GM19468 (cell line): ENCODE measurements around the gene CDCA7.
"Not testable (repeated sequence)": the region's sequence is repeated elsewhere in the genome, so short reads cannot be mapped to it uniquely, and the experiment has no call there.

Experiments used
- ATAC-seq: cut with Tn5 transposase; IDR thresholded peaks from one replicate; pipeline ENCODE4 v1.9.1; 2021; ENCODE audit warnings: mild to moderate bottlenecking, moderate library complexity, moderate number of reproducible peaks; ENCODE audit not compliant: unreplicated experiment; ENCODE audit errors: extremely low read depth

CDCA7 gene

GRCh38 chr2:173354582-173355131, at the start of gene CDCA7:
TSS of gene CDCA7 (plus strand) at chr2:173354872. CDS start at chr2:173354964, 92 bp downstream.
- ATAC-seq, result no peak

GRCh38 chr2:173305303-173305702, 49.4 kb upstream of the CDCA7 start:
- ATAC-seq, result no peak

- ATAC-seq, result peak; percentile 63
These were observed 47.4 kb upstream of the CDCA7 start for GRCh38 chr2:173307293-173307692.

GRCh38 chr2:173309370-173309769, 45.3 kb upstream of the CDCA7 start:
- ATAC-seq, result not testable (repeated sequence)

GRCh38 chr2:173311844-173312606, 42.6 kb upstream of the CDCA7 start:
- no peak for ATAC-seq

- no peak for ATAC-seq
These were observed 31.3 kb upstream of the CDCA7 start for GRCh38 chr2:173323371-173323770.

GRCh38 chr2:173326806-173327205, 27.9 kb upstream of the CDCA7 start:
- ATAC-seq, result no peak

- ATAC-seq, result no peak
These were observed 27.3 kb upstream of the CDCA7 start for GRCh38 chr2:173327421-173327820.

GRCh38 chr2:173333003-173333402, 21.7 kb upstream of the CDCA7 start:
- ATAC-seq, result not testable (repeated sequence)

GRCh38 chr2:173339807-173340206, 14.9 kb upstream of the CDCA7 start:
- no peak for ATAC-seq

GRCh38 chr2:173343921-173344320, 10.8 kb upstream of the CDCA7 start:
- no peak for ATAC-seq

- ATAC-seq, result no peak
These were observed 8.6 kb upstream of the CDCA7 start for GRCh38 chr2:173346035-173346434.

GRCh38 chr2:173347305-173348168, 7.1 kb upstream of the CDCA7 start:
- ATAC-seq, result no peak

GRCh38 chr2:173349287-173349686, 5.4 kb upstream of the CDCA7 start:
- no peak for ATAC-seq

- no peak for ATAC-seq
These were observed 4.3 kb upstream of the CDCA7 start for GRCh38 chr2:173350383-173350782.

GRCh38 chr2:173351879-173352278, 2.8 kb upstream of the CDCA7 start:
- no peak for ATAC-seq

- no peak for ATAC-seq
These were observed 1.1 kb upstream of the CDCA7 start for GRCh38 chr2:173353556-173353955.

- no peak for ATAC-seq
These were observed 545 bp upstream of the CDCA7 start for GRCh38 chr2:173354073-173354581.

- ATAC-seq, result no peak
These were observed 627 bp downstream of the CDCA7 start for GRCh38 chr2:173355132-173355865.

GRCh38 chr2:173355866-173356508, 1.3 kb downstream of the CDCA7 start:
- ATAC-seq, result no peak
